GM10266 (cell line): ENCODE measurements around the gene UNC79.

ENCODE experiments used
- DNase-seq: peaks from one replicate; pipeline ENCODE4 v3.0.0; 2012; ENCODE audit errors: extremely low spot score
- TF ChIP-seq, protein P1 (sequence below): IDR thresholded peaks from 2 replicates; pipeline ENCODE4 v1.5.1; 2012; ENCODE audit warnings: mild to moderate bottlenecking, low read depth; ENCODE audit not compliant: control insufficient read depth, insufficient read depth; ENCODE audit errors: missing control alignments

The UNC79 gene

DNA sequence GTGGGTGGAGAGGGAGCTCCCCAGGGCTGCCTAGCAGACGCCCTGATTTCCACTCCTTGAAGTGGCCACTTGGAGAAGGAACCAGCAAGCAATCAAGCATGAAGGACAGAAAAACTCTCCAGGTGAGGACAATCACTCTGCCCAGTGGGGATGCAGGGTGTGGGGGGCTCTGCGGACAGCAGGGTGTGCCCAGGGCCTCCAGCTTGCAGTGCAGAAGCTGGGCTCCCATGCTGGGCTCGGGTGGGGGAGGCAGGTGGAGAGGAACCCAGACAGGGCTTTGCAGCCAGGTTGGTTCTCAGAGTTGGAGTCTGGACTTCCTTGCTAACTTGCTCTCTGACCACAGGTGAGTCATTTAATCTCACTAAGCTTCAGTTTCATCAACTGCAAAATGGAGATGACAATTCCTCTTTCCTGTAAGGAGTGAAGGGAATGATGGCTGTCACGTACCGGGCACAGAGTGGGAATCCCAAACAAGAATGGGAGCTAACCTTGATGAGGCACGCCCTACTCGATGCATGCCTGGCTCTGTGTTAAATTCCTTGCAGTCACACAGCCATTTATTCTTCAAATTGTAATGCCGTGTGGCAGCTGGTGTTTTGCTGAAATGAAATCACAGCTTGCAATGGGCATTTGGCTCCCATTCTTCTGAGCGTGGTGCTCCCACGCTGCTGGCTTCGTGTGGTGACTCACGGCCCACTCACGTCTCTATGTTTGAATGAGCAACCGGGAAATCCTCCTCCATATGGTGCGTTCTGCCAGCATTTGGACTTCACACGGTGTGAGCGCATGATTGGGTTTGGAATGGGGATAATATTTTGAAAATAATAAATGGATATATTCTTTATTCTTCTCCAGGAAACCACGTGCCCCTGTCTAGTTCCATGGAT is 282.3 kb downstream of the UNC79 start:
- TF ChIP-seq, protein P1, sequence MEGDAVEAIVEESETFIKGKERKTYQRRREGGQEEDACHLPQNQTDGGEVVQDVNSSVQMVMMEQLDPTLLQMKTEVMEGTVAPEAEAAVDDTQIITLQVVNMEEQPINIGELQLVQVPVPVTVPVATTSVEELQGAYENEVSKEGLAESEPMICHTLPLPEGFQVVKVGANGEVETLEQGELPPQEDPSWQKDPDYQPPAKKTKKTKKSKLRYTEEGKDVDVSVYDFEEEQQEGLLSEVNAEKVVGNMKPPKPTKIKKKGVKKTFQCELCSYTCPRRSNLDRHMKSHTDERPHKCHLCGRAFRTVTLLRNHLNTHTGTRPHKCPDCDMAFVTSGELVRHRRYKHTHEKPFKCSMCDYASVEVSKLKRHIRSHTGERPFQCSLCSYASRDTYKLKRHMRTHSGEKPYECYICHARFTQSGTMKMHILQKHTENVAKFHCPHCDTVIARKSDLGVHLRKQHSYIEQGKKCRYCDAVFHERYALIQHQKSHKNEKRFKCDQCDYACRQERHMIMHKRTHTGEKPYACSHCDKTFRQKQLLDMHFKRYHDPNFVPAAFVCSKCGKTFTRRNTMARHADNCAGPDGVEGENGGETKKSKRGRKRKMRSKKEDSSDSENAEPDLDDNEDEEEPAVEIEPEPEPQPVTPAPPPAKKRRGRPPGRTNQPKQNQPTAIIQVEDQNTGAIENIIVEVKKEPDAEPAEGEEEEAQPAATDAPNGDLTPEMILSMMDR = no peak
- DNase-seq = no peak

- TF ChIP-seq, protein P1 = no peak
- DNase-seq = no peak
These were observed 283.1 kb downstream of the UNC79 start for GRCh38 chr14:93713726-93714405.

DNA sequence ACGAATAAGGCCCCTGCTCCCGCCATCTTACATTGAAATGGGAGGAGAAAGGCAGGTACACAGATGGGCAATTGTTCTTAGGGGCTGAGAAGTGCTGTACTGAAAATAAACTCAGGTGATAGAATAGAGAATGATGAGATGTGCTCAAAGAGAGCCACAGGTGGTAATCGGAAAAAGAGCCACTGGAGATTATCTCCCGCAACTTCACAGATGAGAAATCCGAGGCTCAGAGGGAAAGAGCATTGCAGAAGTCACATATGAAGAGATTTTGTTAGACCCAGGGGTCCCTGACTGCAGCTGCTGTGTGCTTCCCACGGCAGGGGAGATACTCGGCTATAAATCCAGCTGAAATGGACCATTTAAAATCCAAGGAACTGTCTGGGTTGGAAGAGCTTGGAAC is 283.9 kb downstream of the UNC79 start:
- TF ChIP-seq, protein P1 = no peak
- DNase-seq = no peak

GRCh38 chr14:93715279-93715927 is 284.7 kb downstream of the UNC79 start:
- DNase-seq = no peak
- TF ChIP-seq, protein P1 = no peak

GRCh38 chr14:93716002-93716745 is 285.4 kb downstream of the UNC79 start:
- DNase-seq = no peak
- TF ChIP-seq, protein P1 = no peak

DNA sequence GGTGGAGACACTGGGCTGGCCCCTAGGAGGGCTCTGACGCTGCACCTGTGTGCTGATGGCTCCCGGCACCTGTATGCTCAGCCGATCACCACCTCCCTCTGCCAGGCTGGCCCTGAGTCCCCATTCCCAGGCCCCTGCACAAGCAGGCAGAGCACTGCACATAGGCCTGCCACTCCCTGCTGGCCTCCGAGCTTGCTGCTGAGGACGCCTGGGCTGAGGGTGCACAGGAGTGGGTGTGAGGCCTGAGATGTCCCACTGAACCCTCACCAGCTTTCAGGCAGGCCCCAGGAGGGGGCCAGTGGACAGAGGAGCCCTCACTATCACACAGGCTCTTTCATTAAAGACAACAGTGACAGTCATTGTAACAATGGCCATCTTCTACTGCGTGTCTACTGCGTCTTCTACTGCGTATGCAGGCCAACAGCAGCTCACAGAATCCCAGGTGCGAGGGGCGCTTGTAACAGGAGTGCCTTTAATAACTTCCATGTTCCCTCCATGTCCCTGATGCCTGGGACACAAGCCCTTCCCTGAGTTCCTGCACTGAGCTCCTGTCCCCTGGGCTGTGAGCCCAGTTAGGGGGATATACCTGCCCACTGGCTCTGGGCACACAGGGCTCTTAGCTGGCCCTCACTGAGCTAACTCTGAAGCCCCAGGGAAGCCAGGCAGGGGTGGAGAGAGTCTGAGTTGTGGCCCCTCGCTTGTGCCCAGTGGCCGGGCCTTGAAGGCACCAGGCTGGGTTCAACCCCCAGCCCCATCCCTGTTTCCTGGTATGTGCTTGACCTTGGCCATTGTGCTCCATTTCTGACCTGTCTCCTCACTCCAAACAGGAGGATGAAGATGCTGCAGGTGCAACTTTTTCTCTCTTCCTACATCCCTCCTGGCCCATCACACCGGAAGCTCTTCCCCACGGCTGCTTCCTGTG is 286.3 kb downstream of the UNC79 start:
- TF ChIP-seq, protein P1 = no peak
- DNase-seq = no peak
